Small intestine (tissue), 7 donors: ENCODE measurements around the gene AHCYL2. TPM values are rescaled to one million over a fixed set of nuclear protein-coding genes. Genes with fewer than 3 reads are reported as not detected.
"Not testable (repeated sequence)": the region's sequence is repeated elsewhere in the genome, so short reads cannot be mapped to it uniquely, and the experiment has no call there.

Source experiments
- DNase-seq, 2 donors: peaks; one replicate each; pipeline versions ENCODE4 v3.0.0 to v3.0.0-alpha.2; 2013
- FAIRE-seq: peaks from 2 replicates; lab custom pipeline; 2012; peaks lifted over from hg19 to GRCh38; lab: Jason Lieb, UNC
- H3K27ac ChIP-seq, 3 donors: one replicate each; pipeline ENCODE4 v1.5.1; 2013; ENCODE audit warnings: low read length in 2 of 3, mild to moderate bottlenecking in 2 of 3, control low read depth in 1 of 3, inconsistent platforms in 1 of 3, low read depth in 1 of 3, moderate library complexity in 1 of 3
- H3K27me3 ChIP-seq, 3 donors: one replicate each; pipeline ENCODE4 v1.6.1; 2013; ENCODE audit warnings: low read length in 3 of 3, inconsistent platforms in 1 of 3; ENCODE audit not compliant: control insufficient read depth in 3 of 3, insufficient read depth in 3 of 3
- H3K36me3 ChIP-seq, 3 donors: one replicate each; pipeline ENCODE4 v1.6.1; 2013; ENCODE audit warnings: low read length in 3 of 3, inconsistent platforms in 1 of 3, low read depth in 1 of 3, mild to moderate bottlenecking in 1 of 3, moderate library complexity in 1 of 3; ENCODE audit not compliant: control insufficient read depth in 3 of 3, insufficient read depth in 2 of 3
- H3K4me1 ChIP-seq, 3 donors: one replicate each; pipeline ENCODE4 v1.6.1; 2013; ENCODE audit warnings: low read length in 2 of 3, inconsistent platforms in 1 of 3, low read depth in 1 of 3, mild to moderate bottlenecking in 1 of 3, moderate library complexity in 1 of 3; ENCODE audit not compliant: control insufficient read depth in 3 of 3, insufficient read depth in 2 of 3
- H3K4me3 ChIP-seq, 3 donors: one replicate each; pipeline ENCODE4 v1.5.1; 2013; ENCODE audit warnings: low read length in 3 of 3, control low read depth in 1 of 3, inconsistent platforms in 1 of 3, low read depth in 1 of 3, mild to moderate bottlenecking in 1 of 3, moderate library complexity in 1 of 3
- H3K9me3 ChIP-seq, 2 donors: one replicate each; pipeline ENCODE4 v1.6.1; 2013; ENCODE audit warnings: low read depth in 1 of 2, low read length in 1 of 2; ENCODE audit not compliant: control insufficient read depth in 2 of 2, insufficient read depth in 1 of 2
- WGBS, 3 donors: extraction: QIAGEN DNeasy Blood & Tissue Kit; methylation state at CpG; one replicate each; pipeline ENCODE4 v1.1.7; 2013; 5-methylcytosine and 5-hydroxymethylcytosine counted together
- polyA plus RNA-seq, 4 donors: library from polyadenylated mRNA; stranded (reverse) in 3 of 4; unstranded in 1 of 4; fragments of 200-250 nt in 3 of 4; fragments of 120-200 nt in 1 of 4; gene quantifications; one replicate each; pipeline versions ENCODE4 v1.2.1 to v1.2.3, GENCODE V29; 2013
- donor health status: healthy with polysubstance abuse.
- donor health status: control.
- donor health status: control.
- donor health status: Bipolar disorder and iron deficiency.
- donor health status: healthy.

Gene AHCYL2
- polyA plus RNA-seq, 4 donors, result 18.2 to 25.4 (median 22.3) TPM

- DNase-seq (peak in 1 of 2 donors; percentile 19), FAIRE-seq (no peak)
- WGBS, 3 donors, result 75 to 88% (median 82%) methylated on average over 4 of the region's 4 CpGs
- H3K27ac ChIP-seq, result no peak overlapping the region
- H3K4me1 ChIP-seq, result peaks cover 0 to 3% (median 0%) of the 10 kb centered on the region in 3 donors
- H3K4me3 ChIP-seq, result no peak overlapping the region
- H3K27me3 ChIP-seq, result no peaks in the 10 kb centered on the region
- H3K36me3 ChIP-seq, result peaks cover 0 to 15% (median 12%) of the 10 kb centered on the region in 3 donors
- no peaks in the 10 kb centered on the region for H3K9me3 ChIP-seq
Observed at GRCh38 chr7:129394101-129394500, 169.3 kb downstream of the AHCYL2 start.

GRCh38 chr7:129394982-129395914 is 170.4 kb downstream of the AHCYL2 start:
- Histone ChIP-seq H3K4me1 (peaks cover 0 to 3% (median 0%) of the 10 kb centered on the region in 3 donors), H3K4me3 (no peak overlapping the region), H3K27ac (no peak overlapping the region), H3K27me3 (no peaks in the 10 kb centered on the region), H3K9me3 (no peaks in the 10 kb centered on the region), H3K36me3 (peaks cover 1 to 15% (median 7%) of the 10 kb centered on the region in 3 donors)
- no peak for DNase-seq
- FAIRE-seq, result no peak
- WGBS, 3 donors, result 79 to 97% (median 93%) methylated on average over 4 of the region's 4 CpGs

GRCh38 chr7:129401228-129401966 is 176.6 kb downstream of the AHCYL2 start:
- 92 to 96% (median 94%) methylated on average over 1 of the region's 1 CpG for WGBS, 3 donors

GRCh38 chr7:129401967-129402860 is 177.4 kb downstream of the AHCYL2 start:
- WGBS, 3 donors, result 76 to 83% (median 82%) methylated on average over 3 of the region's 3 CpGs
- no peak for FAIRE-seq
- DNase-seq, result no peak

More at GRCh38 chr7:129401228-129401966, 176.6 kb downstream of the AHCYL2 start:
- peaks cover 2 to 17% (median 14%) of the 10 kb centered on the region in 3 donors for H3K36me3 ChIP-seq
- no peak overlapping the region for H3K4me3 ChIP-seq
- H3K9me3 ChIP-seq, result no peaks in the 10 kb centered on the region
- no peaks in the 10 kb centered on the region for H3K27me3 ChIP-seq
- no peaks in the 10 kb centered on the region for H3K4me1 ChIP-seq
- no peak overlapping the region for H3K27ac ChIP-seq
- DNase-seq (no peak), FAIRE-seq (no peak)

GRCh38 chr7:129405527-129405926 is 180.7 kb downstream of the AHCYL2 start:
- Histone ChIP-seq H3K27me3 (no peaks in the 10 kb centered on the region), H3K9me3 (no peaks in the 10 kb centered on the region), H3K4me1 (no peaks in the 10 kb centered on the region), H3K27ac (no peak overlapping the region), H3K4me3 (no peak overlapping the region), H3K36me3 (peaks cover 5 to 21% (median 11%) of the 10 kb centered on the region in 3 donors)
- DNase-seq, result no peak
- FAIRE-seq, result no peak

More at GRCh38 chr7:129401967-129402860, 177.4 kb downstream of the AHCYL2 start:
- no peaks in the 10 kb centered on the region for H3K9me3 ChIP-seq
- H3K27me3 ChIP-seq, result no peaks in the 10 kb centered on the region
- peaks cover 2 to 17% (median 14%) of the 10 kb centered on the region in 3 donors for H3K36me3 ChIP-seq
- no peak overlapping the region for H3K27ac ChIP-seq
- no peak overlapping the region for H3K4me3 ChIP-seq
- no peaks in the 10 kb centered on the region for H3K4me1 ChIP-seq

- H3K27me3 ChIP-seq, H3K4me3 ChIP-seq, FAIRE-seq, H3K4me1 ChIP-seq, H3K27ac ChIP-seq, H3K9me3 ChIP-seq, DNase-seq: not testable (repeated sequence)
- WGBS, 3 donors, result 86 to 93% (median 92%) methylated on average over 8 of the region's 8 CpGs
- H3K36me3 ChIP-seq, result peaks cover 7 to 24% (median 13%) of the 10 kb centered on the region in 3 donors
Observed at GRCh38 chr7:129410238-129410637, 185.4 kb downstream of the AHCYL2 start.

GRCh38 chr7:129412501-129412900 is 187.7 kb downstream of the AHCYL2 start:
- WGBS, 3 donors, result 94 to 99% (median 97%) methylated on average over 4 of the region's 4 CpGs

More at GRCh38 chr7:129412501-129412900, 187.7 kb downstream of the AHCYL2 start:
- Histone ChIP-seq H3K27ac (no peak overlapping the region), H3K4me3 (no peak overlapping the region), H3K27me3 (no peaks in the 10 kb centered on the region), H3K4me1 (no peaks in the 10 kb centered on the region), H3K9me3 (no peaks in the 10 kb centered on the region), H3K36me3 (peaks cover 5 to 24% (median 16%) of the 10 kb centered on the region in 3 donors)
- FAIRE-seq (no peak), DNase-seq (no peak)
